GM10248 (cell line): Measurements from ENCODE around the gene SEZ6.

Experiments used
- CTCF ChIA-PET: fragments of 300-600 bp; sonication (Branson Sonifier 250); formaldehyde crosslinking; extraction: SDS; loops from one replicate; lab custom pipeline; 2021; ENCODE audit warnings: antibody characterized with exemption; lab: Yijun Ruan, JAX
- POLR2A ChIA-PET: fragments of 350-650 bp; sonication (Branson Sonifier 250); formaldehyde crosslinking; extraction: SDS; loops from one replicate; lab custom pipeline; 2020; ENCODE audit warnings: antibody characterized with exemption; lab: Yijun Ruan, JAX
- DNase-seq: peaks from one replicate; pipeline ENCODE4 v3.0.0; 2012; ENCODE audit errors: extremely low spot score
- CTCF ChIP-seq: IDR thresholded peaks from 2 replicates; pipeline ENCODE4 v1.5.1; 2012; ENCODE audit warnings: mild to moderate bottlenecking, low read depth; ENCODE audit errors: extremely low read depth, missing control alignments, control extremely low read depth

The SEZ6 gene

GRCh38 chr17:28961391-28961790, 44.4 kb downstream of the SEZ6 start:
- TF ChIP-seq CTCF: no peak
- ChIA-PET CTCF (interaction anchor here (1.0 to 11.6 kb wide), 3 partner anchors 8 to 218 kb away, joined by 3 to 346 read pairs (median 15); partner anchors contain the start of gene MYO18A), POLR2A (no interaction called here)
- DNase-seq: no peak

GRCh38 chr17:28960256-28961061, 45.4 kb downstream of the SEZ6 start:
- CTCF ChIA-PET: interaction anchor here (1.0 to 11.6 kb wide), 4 partner anchors 155 to 233 kb away, joined by 3 to 346 read pairs (median 4); partner anchors contain the start of gene MYO18A
- no peak for TF ChIP-seq CTCF
- POLR2A ChIA-PET: no interaction called here
- DNase-seq: no peak

- DNase-seq: no peak
- POLR2A ChIA-PET: no interaction called here
- TF ChIP-seq CTCF: no peak
- CTCF ChIA-PET: interaction anchor here (1.3 to 11.6 kb wide), 3 partner anchors 156 to 232 kb away, joined by 3 to 346 read pairs (median 4); no protein-coding TSS in a partner anchor
These were observed 46.4 kb downstream of the SEZ6 start for GRCh38 chr17:28959471-28959871.

- no peak for TF ChIP-seq CTCF
- CTCF ChIA-PET: interaction anchor here (0.9 to 11.6 kb wide), 6 partner anchors 15 to 261 kb away, joined by 3 to 346 read pairs (median 5); partner anchors contain the start of gene TLCD1
- no peak for DNase-seq
- POLR2A ChIA-PET: no interaction called here
These were observed 46.9 kb downstream of the SEZ6 start for GRCh38 chr17:28958820-28959455.

- CTCF ChIA-PET: interaction anchor here (0.7 to 11.6 kb wide), 6 partner anchors 10 to 231 kb away, joined by 3 to 346 read pairs (median 6); partner anchors contain the start of gene TLCD1
- no peak for DNase-seq
- POLR2A ChIA-PET: no interaction called here
- TF ChIP-seq CTCF: no peak
These were observed 47.9 kb downstream of the SEZ6 start for GRCh38 chr17:28957992-28958355.

- CTCF ChIA-PET: interaction anchor here (0.7 to 11.6 kb wide), 9 partner anchors 8 to 231 kb away, joined by 3 to 346 read pairs (median 5); partner anchors contain the start of gene TLCD1
- no peak for TF ChIP-seq CTCF
- DNase-seq: no peak
- POLR2A ChIA-PET: no interaction called here
These were observed 48.4 kb downstream of the SEZ6 start for GRCh38 chr17:28957277-28957991.
